Osteocyte (in vitro differentiated cells): ENCODE measurements around the gene PCCA. TPM values are rescaled to one million over a fixed set of nuclear protein-coding genes. Genes with fewer than 3 reads are reported as not detected.
"Not testable (repeated sequence)": the region's sequence is repeated elsewhere in the genome, so short reads cannot be mapped to it uniquely, and the experiment has no call there.

ENCODE experiments used
- DNase-seq: peaks from one replicate; pipeline ENCODE4 v3.0.0; 2021; ENCODE audit warnings: mixed read lengths; ENCODE audit not compliant: unreplicated experiment; ENCODE audit errors: extremely low spot score
- H3K27ac Mint-ChIP-seq: one replicate; pipeline ENCODE4 v1.8.0; 2021; ENCODE audit warnings: mild to moderate bottlenecking, mixed read lengths; ENCODE audit not compliant: unreplicated experiment
- H3K27me3 Mint-ChIP-seq: one replicate; pipeline ENCODE4 v1.8.0; 2021; ENCODE audit warnings: mixed read lengths; ENCODE audit not compliant: unreplicated experiment
- H3K36me3 Mint-ChIP-seq: one replicate; pipeline ENCODE4 v1.8.0; 2021; ENCODE audit warnings: mixed read lengths; ENCODE audit not compliant: unreplicated experiment
- H3K4me1 Mint-ChIP-seq: one replicate; pipeline ENCODE4 v1.8.0; 2021; ENCODE audit warnings: mixed read lengths; ENCODE audit not compliant: unreplicated experiment
- H3K4me3 Mint-ChIP-seq: one replicate; pipeline ENCODE4 v1.8.0; 2021; ENCODE audit warnings: mild to moderate bottlenecking, moderate library complexity, mixed read lengths; ENCODE audit not compliant: unreplicated experiment
- H3K9me3 Mint-ChIP-seq: one replicate; pipeline ENCODE4 v1.8.0; 2021; ENCODE audit warnings: mixed read lengths; ENCODE audit not compliant: unreplicated experiment
- total RNA-seq: library from RNA; stranded (reverse); gene quantifications from 2 replicates; pipeline ENCODE4 v1.2.1, GENCODE V29; 2021
- TF ChIP-seq, protein P1 (sequence below): fragments of 200-600 bp; sonication (generic); IDR thresholded peaks from 2 replicates; pipeline ENCODE4 v1.5.0; 2021; ENCODE audit warnings: antibody characterized with exemption, mild to moderate bottlenecking, moderate library complexity

PCCA gene
- total RNA-seq, 1 donor from 2014 or later: 33.7 TPM

DNA sequence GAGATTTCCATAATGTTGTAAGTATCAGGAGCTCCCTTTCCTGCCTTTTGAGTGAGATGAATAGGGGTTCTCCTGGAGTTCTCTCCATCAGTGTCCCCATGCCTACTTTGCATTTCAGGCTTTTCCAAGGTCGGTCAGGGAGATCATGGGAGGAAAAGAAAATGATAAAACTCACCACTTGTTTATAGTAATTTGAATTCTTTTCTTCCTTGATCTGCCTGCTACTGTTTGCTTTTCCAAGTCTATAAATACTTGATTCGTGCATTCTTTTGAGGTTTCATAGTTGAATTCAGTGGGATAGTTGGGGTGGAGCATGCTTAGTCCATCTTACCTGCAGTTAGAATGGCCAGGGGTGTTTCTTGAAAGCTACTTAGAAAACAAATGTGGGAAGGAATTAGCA is 51.5 kb downstream of the PCCA start:
- DNase-seq: no peak
- peaks cover 6% of the 10 kb centered on the region for H3K9me3 Mint-ChIP-seq
- H3K4me1 Mint-ChIP-seq: peaks cover 27% of the 10 kb centered on the region
- peak overlapping the region; percentile 64 for H3K27ac Mint-ChIP-seq
- H3K27me3 Mint-ChIP-seq: no peaks in the 10 kb centered on the region
- peaks cover 19% of the 10 kb centered on the region for H3K36me3 Mint-ChIP-seq
- TF ChIP-seq, protein P1, sequence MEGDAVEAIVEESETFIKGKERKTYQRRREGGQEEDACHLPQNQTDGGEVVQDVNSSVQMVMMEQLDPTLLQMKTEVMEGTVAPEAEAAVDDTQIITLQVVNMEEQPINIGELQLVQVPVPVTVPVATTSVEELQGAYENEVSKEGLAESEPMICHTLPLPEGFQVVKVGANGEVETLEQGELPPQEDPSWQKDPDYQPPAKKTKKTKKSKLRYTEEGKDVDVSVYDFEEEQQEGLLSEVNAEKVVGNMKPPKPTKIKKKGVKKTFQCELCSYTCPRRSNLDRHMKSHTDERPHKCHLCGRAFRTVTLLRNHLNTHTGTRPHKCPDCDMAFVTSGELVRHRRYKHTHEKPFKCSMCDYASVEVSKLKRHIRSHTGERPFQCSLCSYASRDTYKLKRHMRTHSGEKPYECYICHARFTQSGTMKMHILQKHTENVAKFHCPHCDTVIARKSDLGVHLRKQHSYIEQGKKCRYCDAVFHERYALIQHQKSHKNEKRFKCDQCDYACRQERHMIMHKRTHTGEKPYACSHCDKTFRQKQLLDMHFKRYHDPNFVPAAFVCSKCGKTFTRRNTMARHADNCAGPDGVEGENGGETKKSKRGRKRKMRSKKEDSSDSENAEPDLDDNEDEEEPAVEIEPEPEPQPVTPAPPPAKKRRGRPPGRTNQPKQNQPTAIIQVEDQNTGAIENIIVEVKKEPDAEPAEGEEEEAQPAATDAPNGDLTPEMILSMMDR: no peak
- no peak overlapping the region for H3K4me3 Mint-ChIP-seq

DNA sequence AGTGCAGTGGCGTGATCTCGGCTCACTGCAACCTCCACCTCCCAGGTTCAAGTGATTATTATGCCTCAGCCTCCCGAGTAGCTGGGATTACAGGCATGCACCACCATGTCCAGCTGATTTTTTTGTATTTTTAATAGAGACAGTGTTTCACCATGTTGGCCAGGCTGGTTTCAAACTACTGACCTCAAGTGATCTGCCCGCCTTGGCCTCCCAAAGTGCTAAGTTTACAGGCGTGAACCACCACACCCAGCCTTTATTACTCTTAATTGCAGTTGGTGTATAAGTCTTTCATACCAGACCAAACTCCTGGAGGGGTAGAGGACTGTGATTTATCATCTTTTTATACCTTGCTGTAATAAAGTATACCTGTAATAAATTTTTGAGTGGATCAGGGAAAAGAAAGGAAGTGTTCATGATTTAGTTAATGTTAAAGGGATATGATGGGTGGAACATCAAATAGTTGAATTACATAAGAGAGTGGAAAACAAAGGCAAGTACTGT is 52.6 kb downstream of the PCCA start:
- not testable (repeated sequence) for H3K27ac Mint-ChIP-seq, H3K9me3 Mint-ChIP-seq, H3K4me3 Mint-ChIP-seq, H3K27me3 Mint-ChIP-seq, DNase-seq
- peaks cover 19% of the 10 kb centered on the region for H3K36me3 Mint-ChIP-seq
- peaks cover 27% of the 10 kb centered on the region for H3K4me1 Mint-ChIP-seq

GRCh38 chr13:100146534-100146933 is 57.6 kb downstream of the PCCA start:
- peaks cover 35% of the 10 kb centered on the region for H3K36me3 Mint-ChIP-seq
- no peak overlapping the region for H3K27ac Mint-ChIP-seq
- no peak overlapping the region for H3K4me3 Mint-ChIP-seq
- H3K4me1 Mint-ChIP-seq: peaks cover 2% of the 10 kb centered on the region
- DNase-seq: no peak
- TF ChIP-seq, protein P1: no peak
- H3K9me3 Mint-ChIP-seq: no peaks in the 10 kb centered on the region
- no peaks in the 10 kb centered on the region for H3K27me3 Mint-ChIP-seq

DNA sequence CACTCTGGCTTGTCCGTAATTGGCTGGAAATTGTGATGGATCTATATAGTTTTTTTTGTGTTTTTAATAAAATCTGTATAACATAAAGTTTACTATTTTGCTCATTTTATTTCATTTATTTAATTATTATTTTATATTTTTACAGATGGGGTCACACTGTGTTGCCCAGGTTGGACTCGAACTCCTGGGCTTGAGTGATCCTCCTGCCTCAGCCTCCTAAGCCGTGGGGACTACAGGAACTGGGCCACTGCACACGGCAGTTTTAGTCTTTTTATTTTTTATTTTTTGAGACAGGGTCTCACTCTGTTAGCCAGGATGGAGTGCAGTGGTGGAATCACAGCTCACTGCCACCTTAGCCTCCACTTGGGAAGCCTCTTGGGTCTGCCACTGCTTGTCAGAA is 58.9 kb downstream of the PCCA start:
- no peak for DNase-seq
- Mint-ChIP-seq H3K4me1 (peaks cover 3% of the 10 kb centered on the region), H3K27ac (no peak overlapping the region), H3K27me3 (no peaks in the 10 kb centered on the region), H3K36me3 (peaks cover 37% of the 10 kb centered on the region), H3K9me3 (no peaks in the 10 kb centered on the region), H3K4me3 (no peak overlapping the region)
- TF ChIP-seq, protein P1: no peak

- Mint-ChIP-seq H3K36me3 (peaks cover 39% of the 10 kb centered on the region), H3K27me3 (no peaks in the 10 kb centered on the region), H3K9me3 (no peaks in the 10 kb centered on the region), H3K4me3 (no peak overlapping the region), H3K27ac (no peak overlapping the region), H3K4me1 (peaks cover 4% of the 10 kb centered on the region)
- TF ChIP-seq, protein P1: no peak
- no peak for DNase-seq
Observed at GRCh38 chr13:100148422-100148821, 59.5 kb downstream of the PCCA start.

- Mint-ChIP-seq H3K9me3 (no peaks in the 10 kb centered on the region), H3K27ac (no peak overlapping the region), H3K27me3 (no peaks in the 10 kb centered on the region), H3K36me3 (peaks cover 39% of the 10 kb centered on the region), H3K4me1 (peaks cover 4% of the 10 kb centered on the region), H3K4me3 (no peak overlapping the region)
- no peak for DNase-seq
- TF ChIP-seq, protein P1: no peak
Observed at GRCh38 chr13:100149389-100149788, 60.5 kb downstream of the PCCA start.

DNA sequence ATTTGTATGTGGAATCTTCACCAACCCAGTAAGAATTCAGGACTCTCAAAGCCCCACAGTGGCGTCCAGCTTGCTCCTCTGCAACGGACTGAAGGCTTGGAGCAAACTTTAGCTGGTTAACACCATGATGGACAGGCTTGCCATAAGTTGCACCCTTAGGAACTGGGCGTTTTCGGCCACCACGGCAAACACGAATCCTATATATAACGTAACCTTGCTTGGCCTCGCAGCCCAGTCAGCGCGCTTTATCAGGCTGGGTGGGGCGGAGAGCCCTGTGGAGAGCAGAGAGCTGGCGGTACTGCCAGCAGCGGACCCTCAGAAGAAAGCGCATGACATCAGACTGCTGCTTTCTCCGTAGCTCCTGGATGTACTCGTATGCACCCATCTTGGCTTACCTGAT is 61.8 kb downstream of the PCCA start:
- H3K27me3 Mint-ChIP-seq, H3K4me3 Mint-ChIP-seq: not testable (repeated sequence)
- peaks cover 34% of the 10 kb centered on the region for H3K36me3 Mint-ChIP-seq

More for the DNA sequence above, 61.8 kb downstream of the PCCA start:
- DNase-seq, H3K9me3 Mint-ChIP-seq, H3K27ac Mint-ChIP-seq, H3K4me1 Mint-ChIP-seq: not testable (repeated sequence)
